Activated CD4-positive, CD25-positive, alpha-beta regulatory T cell treated with anti-CD3 and anti-CD28 coated beads, Interleukin-2, amount 50 U/mL, for 16 hours (primary cell): ENCODE data around the gene TMEM190.

Experiments
- DNase-seq: peaks from one replicate; pipeline ENCODE4 v3.0.0-alpha.2; 2020; ENCODE audit warnings: low read depth, low spot score

The TMEM190 gene

DNA sequence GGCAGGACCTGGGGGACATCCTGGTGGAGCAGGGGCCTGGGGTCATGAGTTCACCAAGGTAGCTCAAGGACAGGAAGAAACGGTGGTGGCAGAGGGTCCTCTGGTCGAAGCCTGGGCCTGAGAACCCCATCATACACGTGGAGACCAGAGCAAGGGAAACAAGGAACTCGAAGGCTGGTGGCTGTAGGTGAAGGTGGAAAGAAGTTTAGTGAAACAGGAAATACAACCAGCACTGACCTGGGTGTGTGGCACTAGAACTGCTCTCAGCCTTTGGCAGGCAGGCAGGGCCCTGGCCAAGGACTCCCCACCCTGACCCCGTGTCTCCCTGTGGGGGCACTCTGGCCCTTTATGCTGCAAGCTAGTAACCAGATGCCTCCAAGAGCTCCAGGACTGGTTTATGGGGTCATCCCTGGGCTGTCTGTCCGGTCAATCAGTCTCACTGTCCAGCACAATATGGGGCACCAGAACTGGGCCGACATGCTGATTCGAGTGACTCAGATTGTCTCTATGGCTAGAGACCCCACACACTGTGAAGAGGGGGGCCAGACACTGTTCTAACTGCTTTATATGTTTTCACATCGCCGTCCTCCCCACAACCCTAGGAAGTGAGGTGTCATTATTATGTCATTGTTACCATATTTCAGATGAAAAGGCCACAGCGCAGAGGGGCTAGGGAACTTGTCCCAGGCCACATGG lies 25.9 kb upstream of the TMEM190 start:
- DNase-seq, result no peak

- DNase-seq, result no peak
Observed at GRCh38 chr19:55352040-55352439, 24.6 kb upstream of the TMEM190 start.

GRCh38 chr19:55352549-55353145 lies 24.0 kb upstream of the TMEM190 start:
- no peak for DNase-seq

- no peak for DNase-seq
Observed at GRCh38 chr19:55353356-55353802, 23.2 kb upstream of the TMEM190 start.

DNA sequence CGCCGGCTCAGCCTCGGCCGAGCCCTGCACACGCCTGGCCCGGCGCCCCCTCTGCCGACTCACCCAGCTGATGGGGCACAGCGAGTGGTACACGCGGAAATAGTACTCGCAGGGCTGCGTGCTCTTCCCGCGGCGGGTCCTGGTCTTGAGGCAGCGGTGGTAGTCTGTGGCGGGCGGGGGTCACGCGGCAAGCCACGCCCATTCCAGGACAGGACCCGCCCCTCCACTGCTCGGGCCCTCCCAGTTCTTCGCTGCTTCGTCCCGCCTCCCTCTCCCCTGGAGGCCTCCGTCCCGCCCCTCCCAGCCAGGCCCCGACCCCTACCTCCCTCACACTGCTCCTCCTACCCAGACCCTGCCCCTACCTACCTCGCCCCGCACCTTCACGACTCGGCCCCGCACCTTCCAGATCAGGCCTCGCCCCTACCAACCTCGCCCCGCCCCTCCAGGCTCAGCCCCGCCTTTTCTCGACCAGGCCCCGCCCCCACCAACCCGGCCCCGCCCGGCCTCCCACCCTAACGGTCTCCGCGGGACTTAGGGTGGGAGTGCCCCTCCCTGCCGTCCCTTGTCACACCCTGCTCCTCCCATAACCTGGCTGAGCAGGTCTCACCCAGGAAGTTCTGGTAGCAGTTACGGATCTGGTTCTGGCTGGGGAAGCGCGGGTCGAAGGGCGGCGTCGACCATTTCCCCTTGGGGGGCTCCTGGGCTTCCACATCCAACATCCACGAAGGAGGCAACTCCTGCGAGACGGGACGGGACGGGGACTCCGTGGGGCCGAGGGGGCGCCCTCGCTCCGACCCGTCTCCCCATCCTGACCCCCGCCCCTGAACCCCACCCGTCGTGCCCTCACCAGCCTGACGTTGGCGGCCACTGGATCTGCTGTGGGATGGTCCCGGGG lies 22.6 kb upstream of the TMEM190 start:
- peak; percentile 30 for DNase-seq

DNA sequence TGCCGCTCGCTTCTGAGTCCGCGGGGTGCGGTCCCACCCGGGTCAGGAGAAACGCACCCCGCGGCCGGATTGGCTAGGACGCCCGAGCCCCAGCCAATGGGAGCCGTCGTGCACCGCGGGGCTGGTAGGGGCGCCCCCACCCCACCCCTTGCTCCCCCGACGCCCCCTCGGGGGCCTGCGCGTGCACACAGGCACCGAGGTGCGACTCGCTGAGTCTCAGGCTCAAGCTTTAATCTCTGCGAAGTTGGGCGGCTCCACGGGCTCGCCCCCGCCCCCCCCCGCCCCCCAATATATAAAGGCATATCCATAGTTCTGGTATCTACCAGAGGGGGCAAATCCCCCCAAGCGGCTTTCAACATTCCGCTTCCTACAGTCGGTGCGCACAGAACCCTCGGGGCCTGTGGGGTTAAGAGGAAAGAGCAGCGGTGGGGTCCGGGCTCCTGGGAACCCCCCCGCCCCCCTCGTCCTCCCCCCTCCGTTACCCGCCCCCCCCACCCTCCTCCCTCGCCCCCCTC lies 21.9 kb upstream of the TMEM190 start, which contains the start of gene COX6B2:
Gene COX6B2 (minus strand): TSS at position 22 of the 515 bp plus-strand sequence. CDS start 198 bp downstream, outside the sequence.
- no peak for DNase-seq

DNA sequence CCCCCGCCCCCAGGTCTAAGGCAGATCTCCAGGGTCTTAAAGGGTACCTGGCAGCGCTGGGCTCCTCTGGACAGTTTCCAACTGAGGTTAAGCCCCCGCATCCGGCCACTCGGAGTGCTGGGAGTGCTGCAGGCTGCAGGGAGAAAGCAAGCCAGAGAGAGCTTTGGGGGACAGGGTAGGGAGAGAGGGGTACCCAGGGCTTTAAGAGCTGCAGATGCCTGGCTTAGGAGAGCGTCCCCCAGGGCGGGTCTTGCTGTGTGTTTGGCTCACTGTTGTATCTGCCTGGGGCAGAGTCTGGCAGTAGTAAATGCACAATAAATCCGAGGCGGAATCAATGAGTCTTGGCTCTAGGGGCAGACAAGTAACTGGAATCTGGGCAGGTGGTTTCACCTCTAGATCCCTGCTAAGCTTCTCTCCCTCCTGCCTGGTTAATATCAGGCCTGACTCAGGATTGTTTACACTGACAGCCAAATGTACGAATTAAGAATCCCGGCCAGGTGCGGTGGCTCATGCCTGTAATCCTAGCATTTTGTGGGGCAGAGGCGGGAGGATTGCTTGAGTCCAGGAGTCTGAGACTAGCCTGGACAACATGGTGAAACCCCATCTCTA lies 21.3 kb upstream of the TMEM190 start:
- no peak for DNase-seq

GRCh38 chr19:55358493-55358892 lies 18.1 kb upstream of the TMEM190 start:
- DNase-seq, result no peak

- DNase-seq, result no peak
Observed at GRCh38 chr19:55358943-55359908, 17.4 kb upstream of the TMEM190 start.

GRCh38 chr19:55360902-55361301 lies 15.7 kb upstream of the TMEM190 start:
- no peak for DNase-seq

GRCh38 chr19:55362174-55362989 lies 14.2 kb upstream of the TMEM190 start:
- no peak for DNase-seq

- no peak for DNase-seq
Observed at GRCh38 chr19:55362990-55363716, 13.5 kb upstream of the TMEM190 start, which contains the start of gene GARIN5B. Gene GARIN5B (minus strand): TSS chr19:55363260. CDS start chr19:55363066, 194 bp downstream.

- no peak for DNase-seq
Observed at GRCh38 chr19:55365245-55365644, 11.4 kb upstream of the TMEM190 start.

- no peak for DNase-seq
Observed at GRCh38 chr19:55365964-55366363, 10.7 kb upstream of the TMEM190 start.

DNA sequence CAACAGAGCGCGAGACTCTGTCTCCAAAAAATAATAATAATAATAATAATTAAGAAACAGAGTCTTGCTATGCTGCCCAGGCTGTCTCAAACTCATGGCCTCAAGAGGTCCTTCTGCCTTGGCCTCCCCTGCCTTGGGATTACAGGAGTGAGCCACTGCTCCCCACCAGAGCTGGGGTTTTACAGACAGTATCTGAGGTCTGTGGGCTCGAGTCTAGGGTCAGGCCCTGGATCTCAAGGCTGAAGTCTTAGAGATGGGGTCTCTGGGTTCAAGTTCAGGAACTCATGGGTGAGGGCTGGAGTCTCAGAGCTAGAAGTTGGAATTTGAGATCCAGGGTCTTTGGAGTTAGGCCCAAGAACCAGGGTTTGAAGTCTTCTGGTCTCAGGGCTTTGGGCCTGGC lies 9.8 kb upstream of the TMEM190 start:
- no peak for DNase-seq

GRCh38 chr19:55368106-55368505 lies 8.5 kb upstream of the TMEM190 start:
- DNase-seq, result no peak

- DNase-seq, result no peak
Observed at GRCh38 chr19:55368701-55369563, 7.7 kb upstream of the TMEM190 start.
